Measurements from ENCODE around the gene GPR153. TPM values are rescaled to one million over a fixed set of nuclear protein-coding genes. Genes with fewer than 3 reads are reported as not detected.

GPR153 gene
- total and polyA plus RNA-seq, 2 of the 13 experiments (the other 11 are each of a cell fraction or from before 2014, with no cell fraction given) = 0.22 to 0.31 TPM

- TF ChIP-seq CEBPZ (IDR thresholded peaks at IDR 0.05; ENCODE audit: low read length) (no peak), ZNF788 (CRISPR knock-in tag; IDR thresholded peaks at IDR 0.05; ENCODE audit: borderline replicate concordance) (no peak), ZNF205 (CRISPR knock-in tag; IDR thresholded peaks at IDR 0.05) (no peak), ZNF784 (CRISPR knock-in tag; IDR thresholded peaks at IDR 0.05; ENCODE audit: borderline replicate concordance) (no peak), MAFG (CRISPR knock-in tag; IDR thresholded peaks at IDR 0.05) (no peak), ZSCAN30 (CRISPR knock-in tag; IDR thresholded peaks at IDR 0.05) (no peak), KLF15 (CRISPR knock-in tag; IDR thresholded peaks at IDR 0.05; ENCODE audit: borderline replicate concordance) (no peak)
Measured at GRCh38 chr1:6270401-6270800, 9.5 kb upstream of the GPR153 start (continued).

GRCh38 chr1:6269720-6270400 is 9.0 kb upstream of the GPR153 start:
- ATAC-seq (no peak), DNase-seq (ENCODE audit: low spot score) (no peak), FAIRE-seq (no peak)
- H3K27ac ChIP-seq (ENCODE audit: extremely low read length, insufficient read depth, low read length) = no peak overlapping the region
- no peaks in the 10 kb centered on the region; a peak in 1 of 5 replicates for H3K27me3 ChIP-seq (ENCODE audit: control insufficient read depth in 1 of 2, insufficient read depth in 2 of 2, low read length in 2 of 2)
- H4K20me1 ChIP-seq (ENCODE audit: insufficient read depth, low read length) = no peaks in the 10 kb centered on the region
- ChIA-PET CTCF (ENCODE audit: low intra/inter-chr PET ratio, low total read pairs) (no interaction called here), POLR2A (no interaction called here)
- WGBS (ENCODE audit: low lambda C conversion rate) = 94% methylated on average over 18 of the region's 22 CpGs
- no peaks in the 10 kb centered on the region for H3K79me2 ChIP-seq (ENCODE audit: insufficient read depth, low read length)
- H3K9me3 ChIP-seq (ENCODE audit: low read length) = no peaks in the 10 kb centered on the region
- intact Hi-C loops (cut with micrococcal nuclease; ENCODE audit: unreplicated experiment) (no loop called here), in situ Hi-C loops (cut with HindIII; ENCODE audit: extremely low pct_ligation_motif_present, low pct_unique_long_range_greater_than_20kb) (no loop called here)
- no peak overlapping the region for H3K4me3 ChIP-seq (replicated peaks in 1 of 3; ENCODE audit: insufficient read depth in 1 of 3, low read depth in 2 of 3, low read length in 3 of 3)
- H3K4me1 ChIP-seq (ENCODE audit: insufficient read depth, low read length) = peaks cover 8% of the 10 kb centered on the region
- TF ChIP-seq AGO2 (optimal IDR thresholded peaks at IDR 0.05; ENCODE audit: low read depth, low read length) (peak; percentile 18), MNT (IDR thresholded peaks at IDR 0.05) (no peak), ZNF484 (CRISPR knock-in tag; IDR thresholded peaks at IDR 0.05; ENCODE audit: borderline replicate concordance, low read depth) (no peak), FOXK1 (CRISPR knock-in tag; IDR thresholded peaks at IDR 0.05; ENCODE audit: borderline replicate concordance, low read depth) (no peak)
- no peak overlapping the region for H2AFZ ChIP-seq (ENCODE audit: low read length)
- H3K36me3 ChIP-seq (replicated peaks in 1 of 2; ENCODE audit: control insufficient read depth in 1 of 2, insufficient read depth in 2 of 2, low read length in 2 of 2) = 0 out of 5 replicates have a peak, but pooled peaks cover 1 to 6% of the 10 kb centered on the region in 2 experiments
- no peak overlapping the region for H3K9ac ChIP-seq (ENCODE audit: insufficient read depth, low read depth, low read length)
- no peak overlapping the region for H3K4me2 ChIP-seq (ENCODE audit: low read depth, low read length)
- BruUV-seq (replicated peaks) = no TSS peak

Measured in HepG2 (cell line).